Suprapubic skin (tissue), 4 donors: ENCODE results near the gene KCTD11. TPM values are rescaled to one million over a fixed set of nuclear protein-coding genes. Genes with fewer than 3 reads are reported as not detected.
A peak's percentile ranks its signal among the peaks of the same experiment; 100 is the strongest.

ENCODE experiments used
- DNase-seq, 2 donors: peaks; one replicate each; pipeline ENCODE4 v3.0.0-alpha.2; 2019; ENCODE audit warnings: low spot score in 2 of 2
- H3K27ac ChIP-seq: fragments of 200-600 bp; sonication (generic); one replicate; pipeline ENCODE4 v1.5.1; 2019
- H3K27me3 ChIP-seq: fragments of 200-600 bp; sonication (generic); one replicate; pipeline ENCODE4 v1.5.1; 2019
- H3K36me3 ChIP-seq: fragments of 200-600 bp; sonication (generic); one replicate; pipeline ENCODE4 v1.5.1; 2019
- H3K4me1 ChIP-seq: fragments of 200-600 bp; sonication (generic); one replicate; pipeline ENCODE4 v1.5.1; 2019
- H3K4me3 ChIP-seq: fragments of 200-600 bp; sonication (generic); one replicate; pipeline ENCODE4 v1.5.1; 2019; ENCODE audit warnings: mild to moderate bottlenecking
- H3K9me3 ChIP-seq: fragments of 200-600 bp; sonication (generic); one replicate; pipeline ENCODE4 v1.5.1; 2019
- CTCF ChIP-seq, 2 donors: fragments of 200-600 bp in 1 of 2; fragments of 450-650 bp in 1 of 2; sonication (generic) in 1 of 2; IDR thresholded peaks; one replicate each; pipeline ENCODE4 v1.5.1; 2016 to 2019; ENCODE audit warnings: antibody characterized with exemption in 2 of 2, mild to moderate bottlenecking in 1 of 2, moderate library complexity in 1 of 2
- EP300 ChIP-seq: sonication (generic); formaldehyde crosslinking; IDR thresholded peaks from one replicate; pipeline ENCODE4 v1.6.1; 2017; ENCODE audit warnings: antibody characterized with exemption
- POLR2A ChIP-seq, 2 donors: fragments of 450-650 bp; IDR thresholded peaks; one replicate each; pipeline ENCODE4 v1.6.1; 2017; ENCODE audit warnings: antibody characterized with exemption in 2 of 2, mild to moderate bottlenecking in 2 of 2, moderate library complexity in 2 of 2
- POLR2AphosphoS5 ChIP-seq, 3 donors: sonication (generic); formaldehyde crosslinking; IDR thresholded peaks; one replicate each; pipeline ENCODE4 v1.6.1; 2017; ENCODE audit warnings: antibody characterized with exemption in 3 of 3
- WGBS: methylation state at CpG from one replicate; pipeline ENCODE4 v1.1.5; 2018; 5-methylcytosine and 5-hydroxymethylcytosine counted together
- total RNA-seq, 4 donors: library from RNA; depleted of rRNA; stranded (reverse); fragments of >200 nt; gene quantifications; one replicate each; pipeline ENCODE4 v1.1.0, GENCODE V29; 2016

The KCTD11 gene
- total RNA-seq, 4 donors from 2014 or later: 9.1 to 50.1 (median 32.4) TPM

- H3K27me3 ChIP-seq: peaks cover 17% of the 10 kb centered on the region
- 82% methylated on average over 2 of the region's 2 CpGs for WGBS
- TF ChIP-seq EP300 (no peak), CTCF (IDR thresholded peaks at IDR 0.05) (no peak), POLR2AphosphoS5 (IDR thresholded peaks at IDR 0.05) (no peak), POLR2A (IDR thresholded peaks at IDR 0.05) (no peak)
Observed at GRCh38 chr17:7340179-7340578, 11.8 kb upstream of the KCTD11 start.

DNA sequence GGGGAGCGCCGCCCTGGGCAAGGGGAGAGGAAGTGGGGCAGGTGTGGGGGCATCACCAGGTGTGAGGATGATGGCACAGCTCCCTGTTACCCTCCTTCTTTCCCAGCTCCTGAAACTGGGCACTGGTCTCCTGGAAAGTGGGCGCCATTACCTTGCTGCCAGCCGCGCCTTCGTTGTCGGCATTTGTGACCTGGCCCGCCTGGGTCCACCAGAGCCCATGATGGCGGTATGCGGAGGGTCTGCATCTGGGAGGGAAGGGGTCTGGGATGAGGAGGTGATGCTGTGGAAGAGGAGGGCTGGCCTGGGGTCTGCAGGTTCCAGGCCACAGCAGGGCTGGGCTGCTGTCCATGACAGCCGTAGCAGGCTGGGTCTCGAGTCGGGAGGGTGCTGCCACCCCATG lies 10.1 kb upstream of the KCTD11 start:
- peaks cover 10% of the 10 kb centered on the region for H3K27me3 ChIP-seq
- H3K9me3 ChIP-seq: no peaks in the 10 kb centered on the region
- no peaks in the 10 kb centered on the region for H3K36me3 ChIP-seq
- no peak overlapping the region for H3K4me3 ChIP-seq
- no peak for TF ChIP-seq CTCF (IDR thresholded peaks at IDR 0.05)
- no peak for TF ChIP-seq POLR2A (IDR thresholded peaks at IDR 0.05)
- TF ChIP-seq EP300: no peak
- no peak for TF ChIP-seq POLR2AphosphoS5 (IDR thresholded peaks at IDR 0.05)
- H3K4me1 ChIP-seq: peaks cover 7% of the 10 kb centered on the region
- no peak overlapping the region for H3K27ac ChIP-seq
- 87% methylated on average over 12 of the region's 13 CpGs for WGBS
- DNase-seq: no peak

More at GRCh38 chr17:7340179-7340578, 11.8 kb upstream of the KCTD11 start:
- DNase-seq: no peak
- no peak overlapping the region for H3K4me3 ChIP-seq
- no peak overlapping the region for H3K27ac ChIP-seq
- H3K36me3 ChIP-seq: no peaks in the 10 kb centered on the region
- H3K4me1 ChIP-seq: peaks cover 7% of the 10 kb centered on the region
- H3K9me3 ChIP-seq: no peaks in the 10 kb centered on the region

DNA sequence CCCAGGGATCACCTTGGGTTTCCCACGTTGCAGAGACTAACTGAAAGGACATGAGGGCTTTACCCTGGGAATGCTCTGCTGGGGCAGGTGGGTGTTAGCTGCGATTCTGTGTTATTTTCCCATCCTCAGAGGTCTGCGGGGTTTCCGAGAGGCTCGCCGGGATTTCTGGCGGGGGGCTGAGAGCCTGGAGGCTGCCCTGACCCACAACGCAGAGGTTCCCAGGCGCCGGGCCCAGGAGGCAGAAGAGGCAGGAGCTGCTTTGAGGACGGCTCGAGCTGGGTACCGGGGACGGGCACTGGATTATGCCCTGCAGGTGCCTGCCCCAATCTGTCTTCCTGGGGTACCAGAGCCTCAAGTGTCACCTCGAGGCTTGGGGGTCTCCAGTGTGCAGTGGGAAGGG lies 8.7 kb upstream of the KCTD11 start:
- Histone ChIP-seq H3K4me3 (no peak overlapping the region), H3K4me1 (peaks cover 9% of the 10 kb centered on the region), H3K27me3 (peaks cover 9% of the 10 kb centered on the region), H3K27ac (no peak overlapping the region), H3K36me3 (no peaks in the 10 kb centered on the region), H3K9me3 (no peaks in the 10 kb centered on the region)
- TF ChIP-seq CTCF (IDR thresholded peaks at IDR 0.05) (no peak), EP300 (no peak), POLR2A (IDR thresholded peaks at IDR 0.05) (no peak), POLR2AphosphoS5 (IDR thresholded peaks at IDR 0.05) (no peak)
- no peak for DNase-seq
- WGBS: 67% methylated on average over 15 of the region's 15 CpGs

DNA sequence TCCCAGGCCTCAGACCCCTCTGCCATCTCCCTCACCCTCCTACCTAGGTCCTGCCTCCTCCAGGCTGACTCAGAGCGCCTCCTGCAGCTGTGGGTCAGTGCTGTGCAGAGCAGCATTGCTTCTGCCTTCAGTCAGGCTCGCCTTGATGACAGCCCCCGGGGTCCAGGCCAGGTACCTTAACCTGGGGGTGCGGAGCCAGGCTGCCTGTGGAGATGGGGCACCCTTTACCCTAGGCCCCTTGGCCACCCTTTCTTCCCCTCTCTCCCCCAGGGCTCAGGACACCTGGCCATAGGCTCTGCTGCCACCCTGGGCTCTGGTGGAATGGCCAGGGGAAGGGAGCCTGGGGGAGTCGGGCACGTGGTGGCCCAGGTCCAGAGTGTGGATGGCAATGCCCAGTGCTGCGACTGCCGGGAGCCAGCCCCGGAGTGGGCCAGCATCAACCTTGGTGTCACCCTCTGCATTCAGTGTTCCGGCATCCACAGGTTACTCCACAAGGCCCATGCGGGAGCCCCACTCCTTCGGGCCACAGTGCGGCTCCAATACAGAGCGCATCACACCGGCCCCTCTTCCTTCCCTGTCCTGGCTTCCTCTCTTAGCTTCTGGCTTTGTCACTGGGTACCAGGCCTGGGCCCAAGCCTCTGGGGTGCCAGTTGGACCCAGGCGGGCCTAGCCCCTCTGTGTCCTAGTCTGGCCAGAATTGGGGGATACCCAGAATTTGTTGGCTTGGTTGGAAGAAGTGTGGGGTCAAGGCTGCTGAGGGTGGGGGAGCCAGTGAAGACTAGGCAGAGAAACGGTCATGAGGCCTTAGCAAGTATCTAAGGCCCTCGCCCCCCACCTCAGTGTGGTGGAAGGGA lies 5.0 kb upstream of the KCTD11 start:
- Histone ChIP-seq H3K4me3 (no peak overlapping the region), H3K4me1 (peaks cover 31% of the 10 kb centered on the region), H3K27ac (no peak overlapping the region), H3K36me3 (no peaks in the 10 kb centered on the region), H3K27me3 (peaks cover 9% of the 10 kb centered on the region), H3K9me3 (no peaks in the 10 kb centered on the region)
- no peak for TF ChIP-seq CTCF (IDR thresholded peaks at IDR 0.05)
- no peak for TF ChIP-seq POLR2A (IDR thresholded peaks at IDR 0.05)
- no peak for TF ChIP-seq EP300
- no peak for TF ChIP-seq POLR2AphosphoS5 (IDR thresholded peaks at IDR 0.05)
- 82% methylated on average over 11 of the region's 18 CpGs for WGBS
- peak in 1 of 2 donors; percentile 64 for DNase-seq

GRCh38 chr17:7347630-7348477 lies 4.1 kb upstream of the KCTD11 start:
- no peaks in the 10 kb centered on the region for H3K9me3 ChIP-seq
- no peaks in the 10 kb centered on the region for H3K36me3 ChIP-seq
- H3K4me1 ChIP-seq: peaks cover 38% of the 10 kb centered on the region
- H3K4me3 ChIP-seq: no peak overlapping the region
- TF ChIP-seq POLR2AphosphoS5 (IDR thresholded peaks at IDR 0.05) (no peak), POLR2A (IDR thresholded peaks at IDR 0.05) (no peak), EP300 (no peak), CTCF (IDR thresholded peaks at IDR 0.05) (no peak)
- peak in 1 of 2 donors; percentile 64 for DNase-seq
- WGBS: 59% methylated on average over 17 of the region's 19 CpGs
- H3K27me3 ChIP-seq: peaks cover 9% of the 10 kb centered on the region
- H3K27ac ChIP-seq: no peak overlapping the region
